Stimulated activated naive B cell treated with anti-CD40 and anti-IgM and Interleukin-4, amounts not matched to agents 10 μg/mL and 1 μg/mL and 100 μg/mL, for 72 hours (primary cell): ENCODE data around the gene RCC1.
"Not testable (repeated sequence)": the region's sequence is repeated elsewhere in the genome, so short reads cannot be mapped to it uniquely, and the experiment has no call there.

Experiments
- ATAC-seq, 2 donors: fragments of 150-1000 bp; cut with Tn5 transposase; replicated peaks; 2 replicates each; pipeline ENCODE4 v1.10.0; 2021; ENCODE audit warnings: moderate library complexity in 1 of 2
- DNase-seq: peaks from one replicate; pipeline ENCODE4 v3.0.0; 2021
- H3K27ac Mint-ChIP-seq: one replicate; pipeline ENCODE4 v1.8.0; 2022; ENCODE audit warnings: mild to moderate bottlenecking, mixed read lengths
- H3K27me3 Mint-ChIP-seq, 2 donors: one replicate each; pipeline ENCODE4 v1.8.0; 2022; ENCODE audit warnings: mixed read lengths in 2 of 2
- H3K36me3 Mint-ChIP-seq, 2 donors: one replicate each; pipeline ENCODE4 v1.8.0; 2022; ENCODE audit warnings: mixed read lengths in 2 of 2, mild to moderate bottlenecking in 1 of 2
- H3K4me1 Mint-ChIP-seq, 2 donors: one replicate each; pipeline ENCODE4 v1.8.0; 2022; ENCODE audit warnings: mixed read lengths in 2 of 2, mild to moderate bottlenecking in 1 of 2
- H3K4me3 Mint-ChIP-seq, 2 donors: one replicate each; pipeline ENCODE4 v1.8.0; 2022; ENCODE audit warnings: mild to moderate bottlenecking in 2 of 2, mixed read lengths in 2 of 2, moderate library complexity in 1 of 2
- H3K9me3 Mint-ChIP-seq, 2 donors: one replicate each; pipeline ENCODE4 v1.8.0; 2022; ENCODE audit warnings: mixed read lengths in 2 of 2, mild to moderate bottlenecking in 1 of 2

The RCC1 gene

GRCh38 chr1:28503117-28503516 is 2.7 kb upstream of the RCC1 start:
- peaks cover 27 to 31% of the 10 kb centered on the region in 2 donors for H3K36me3 Mint-ChIP-seq
- peaks cover 2 to 20% of the 10 kb centered on the region in 2 donors for H3K4me1 Mint-ChIP-seq
- no peak overlapping the region for H3K27ac Mint-ChIP-seq
- ATAC-seq (no peak), DNase-seq (no peak)
- no peaks in the 10 kb centered on the region for H3K9me3 Mint-ChIP-seq
- no peak overlapping the region for H3K4me3 Mint-ChIP-seq
- peaks cover 0 to 3% of the 10 kb centered on the region in 2 donors for H3K27me3 Mint-ChIP-seq

DNA sequence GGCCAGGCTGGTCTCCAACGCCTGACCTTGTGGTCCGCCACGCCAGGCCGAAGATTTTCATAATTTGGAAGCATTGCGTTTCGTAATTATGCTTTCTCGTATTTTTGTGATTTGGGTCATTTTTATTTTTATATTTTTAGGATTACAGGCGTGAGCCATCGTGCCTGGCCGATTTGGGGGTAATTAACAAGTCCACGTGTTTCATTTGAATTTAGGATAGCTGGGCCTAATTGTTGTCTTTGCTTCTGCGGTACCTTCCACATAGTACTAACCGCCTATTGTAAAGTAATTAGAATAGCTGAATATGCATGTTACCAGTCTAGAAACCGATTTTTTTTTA is 1.0 kb downstream of the RCC1 start:
- Mint-ChIP-seq H3K9me3 (peaks cover 0 to 2% of the 10 kb centered on the region in 2 donors), H3K27me3 (peaks cover 0 to 3% of the 10 kb centered on the region in 2 donors), H3K27ac (peak overlapping the region; percentile 100), H3K36me3 (peaks cover 61 to 65% of the 10 kb centered on the region in 2 donors), H3K4me3 (peak overlapping the region; percentile 96 to 97), H3K4me1 (peaks cover 19 to 54% of the 10 kb centered on the region in 2 donors)
- ATAC-seq = no peak
- DNase-seq = no peak

DNA sequence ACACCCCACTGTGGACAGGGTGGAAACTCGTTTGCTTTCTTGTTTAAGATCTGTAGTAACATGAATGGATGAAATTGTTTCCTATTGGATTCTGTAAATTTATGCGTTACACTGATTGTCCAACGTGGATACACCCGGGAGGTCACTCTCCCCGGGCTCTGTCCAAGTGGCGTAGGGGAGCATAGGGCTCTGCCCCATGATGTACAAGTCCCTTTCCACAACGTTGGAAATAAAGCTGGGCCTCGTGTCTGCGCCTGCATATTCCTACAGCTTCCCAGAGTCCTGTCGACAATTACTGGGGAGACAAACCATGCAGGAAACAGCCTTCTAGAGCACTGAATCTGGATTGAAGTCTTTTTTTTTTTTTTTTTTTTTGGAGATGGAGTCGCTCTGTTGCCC is 1.4 kb downstream of the RCC1 start:
- ATAC-seq (no peak), DNase-seq (no peak)
- Mint-ChIP-seq H3K27ac (peak overlapping the region; percentile 100), H3K4me1 (peaks cover 22 to 57% of the 10 kb centered on the region in 2 donors), H3K9me3 (peaks cover 0 to 2% of the 10 kb centered on the region in 2 donors), H3K27me3 (peaks cover 0 to 3% of the 10 kb centered on the region in 2 donors), H3K36me3 (peaks cover 64 to 69% of the 10 kb centered on the region in 2 donors), H3K4me3 (peak overlapping the region; percentile 96 to 97)

GRCh38 chr1:28507646-28508434 is 2.0 kb downstream of the RCC1 start:
- peaks cover 0 to 2% of the 10 kb centered on the region in 2 donors for H3K9me3 Mint-ChIP-seq
- H3K36me3 Mint-ChIP-seq = peaks cover 70 to 75% of the 10 kb centered on the region in 2 donors
- H3K27ac Mint-ChIP-seq = peak overlapping the region; percentile 100
- H3K4me1 Mint-ChIP-seq = peaks cover 27 to 63% of the 10 kb centered on the region in 2 donors
- DNase-seq (no peak), ATAC-seq (no peak)
- H3K4me3 Mint-ChIP-seq = peak overlapping the region; percentile 96 to 97
- peaks cover 0 to 3% of the 10 kb centered on the region in 2 donors for H3K27me3 Mint-ChIP-seq

GRCh38 chr1:28508435-28508754 is 2.6 kb downstream of the RCC1 start:
- no peak for DNase-seq
- no peak for ATAC-seq
- H3K4me1 Mint-ChIP-seq = peaks cover 27 to 64% of the 10 kb centered on the region in 2 donors
- peaks cover 0 to 2% of the 10 kb centered on the region in 2 donors for H3K9me3 Mint-ChIP-seq
- peaks cover 75 to 80% of the 10 kb centered on the region in 2 donors for H3K36me3 Mint-ChIP-seq
- peaks cover 0 to 3% of the 10 kb centered on the region in 2 donors for H3K27me3 Mint-ChIP-seq
- peak overlapping the region; percentile 96 to 97 for H3K4me3 Mint-ChIP-seq
- H3K27ac Mint-ChIP-seq = peak overlapping the region; percentile 100

DNA sequence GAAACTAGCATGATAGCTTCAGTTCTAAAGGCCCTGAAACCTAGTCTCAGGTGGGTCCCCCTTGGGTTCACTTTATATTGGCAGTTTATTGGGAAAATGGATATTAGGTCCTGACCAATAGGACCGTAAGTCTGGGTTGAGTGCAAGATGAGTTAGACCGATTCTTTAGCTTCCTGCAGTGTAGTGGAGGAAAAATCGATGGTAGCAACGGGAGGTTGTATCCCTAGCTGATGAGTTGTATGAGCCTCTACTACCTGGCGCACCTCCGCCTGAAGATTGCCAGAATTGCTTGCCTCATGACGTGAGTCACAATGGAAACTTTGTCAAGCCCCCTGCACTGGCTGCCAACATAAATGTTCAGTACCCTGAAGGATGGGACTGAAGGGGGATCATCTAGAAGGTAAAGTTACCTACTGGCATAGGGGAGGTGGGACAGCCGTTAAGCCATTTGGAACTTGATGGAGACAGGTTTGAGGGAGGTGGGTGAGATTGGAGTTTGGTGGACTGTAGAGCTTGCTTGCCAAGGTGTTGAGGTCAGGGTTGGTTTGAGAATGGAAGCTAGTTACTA is 3.9 kb downstream of the RCC1 start:
- H3K4me1 Mint-ChIP-seq = peaks cover 27 to 60% of the 10 kb centered on the region in 2 donors
- H3K27me3 Mint-ChIP-seq = peaks cover 0 to 3% of the 10 kb centered on the region in 2 donors
- H3K9me3 Mint-ChIP-seq = peaks cover 0 to 2% of the 10 kb centered on the region in 2 donors
- peak; percentile 15 for DNase-seq
- H3K36me3 Mint-ChIP-seq = peaks cover 85 to 88% of the 10 kb centered on the region in 2 donors
- no peak for ATAC-seq
- peak overlapping the region; percentile 96 to 97 for H3K4me3 Mint-ChIP-seq
- peak overlapping the region; percentile 100 for H3K27ac Mint-ChIP-seq

DNA sequence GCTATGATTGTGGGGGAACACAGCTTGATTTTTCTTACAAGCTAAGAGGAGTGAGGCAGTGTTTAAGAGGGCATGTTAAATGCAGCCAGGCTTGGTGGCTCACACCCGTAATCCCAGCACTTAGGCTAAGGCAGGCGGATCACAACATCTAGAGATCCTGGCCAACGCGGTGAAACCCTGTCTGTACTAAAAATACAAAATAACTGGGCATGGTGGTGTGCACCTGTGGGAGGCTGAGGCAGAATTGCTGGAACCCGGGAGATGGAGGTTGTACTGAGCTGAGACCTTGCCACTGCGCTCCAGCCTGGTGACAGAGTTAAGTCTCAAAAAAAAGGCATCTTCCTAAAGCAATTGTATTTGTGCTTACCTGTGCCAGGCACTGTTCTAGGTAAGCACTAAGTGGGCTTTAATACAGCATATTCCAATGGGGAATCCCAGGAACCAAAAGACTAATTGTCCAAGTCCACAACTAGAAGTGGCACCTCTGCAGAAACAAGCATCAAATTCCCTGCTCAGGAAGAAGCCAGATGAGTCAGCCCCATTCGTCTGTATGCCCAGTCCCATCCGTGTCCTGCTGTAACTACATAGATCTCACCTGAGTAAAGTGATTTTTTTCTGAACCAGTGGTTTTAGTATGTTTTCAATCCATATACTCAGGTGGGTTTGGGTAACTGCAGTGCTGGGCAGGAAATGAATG is 4.6 kb downstream of the RCC1 start:
- DNase-seq (peak; percentile 26), ATAC-seq (peak; percentile 3 to 8)
- peaks cover 27 to 60% of the 10 kb centered on the region in 2 donors for H3K4me1 Mint-ChIP-seq
- peak overlapping the region; percentile 96 to 97 for H3K4me3 Mint-ChIP-seq
- peaks cover 90 to 91% of the 10 kb centered on the region in 2 donors for H3K36me3 Mint-ChIP-seq
- peaks cover 0 to 3% of the 10 kb centered on the region in 2 donors for H3K27me3 Mint-ChIP-seq
- H3K27ac Mint-ChIP-seq = peak overlapping the region; percentile 100
- peaks cover 0 to 2% of the 10 kb centered on the region in 2 donors for H3K9me3 Mint-ChIP-seq

DNA sequence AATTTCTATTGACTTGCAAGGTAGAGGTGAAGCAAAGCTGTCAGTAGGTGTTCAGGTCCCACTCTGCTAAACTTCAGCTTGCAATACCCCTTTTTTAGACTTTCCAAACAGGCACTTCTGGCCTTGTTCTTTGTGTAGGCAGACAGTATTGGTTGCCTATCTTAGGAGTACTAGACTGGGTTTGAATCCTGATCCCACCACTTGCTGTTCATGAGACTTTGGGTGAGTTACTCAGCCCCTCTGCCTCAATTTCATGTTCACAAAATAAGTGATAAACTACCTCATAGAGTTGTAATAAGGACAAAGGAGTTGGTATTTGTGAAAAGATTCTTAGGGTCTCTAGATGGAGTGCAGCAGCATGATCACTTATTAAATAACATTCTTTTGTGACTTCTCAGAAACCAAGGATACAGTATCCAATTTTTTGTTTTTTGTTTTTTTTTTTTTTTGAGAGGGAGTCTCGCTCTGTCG is 5.2 kb downstream of the RCC1 start:
- H3K27me3 Mint-ChIP-seq = no peaks in the 10 kb centered on the region
- peak overlapping the region; percentile 96 to 97 for H3K4me3 Mint-ChIP-seq
- H3K27ac Mint-ChIP-seq = peak overlapping the region; percentile 100
- no peak for DNase-seq
- peaks cover 24 to 54% of the 10 kb centered on the region in 2 donors for H3K4me1 Mint-ChIP-seq
- H3K9me3 Mint-ChIP-seq = peaks cover 0 to 2% of the 10 kb centered on the region in 2 donors
- peaks cover 85 to 86% of the 10 kb centered on the region in 2 donors for H3K36me3 Mint-ChIP-seq
- peak in 1 of 2 donors; percentile 7 for ATAC-seq

DNA sequence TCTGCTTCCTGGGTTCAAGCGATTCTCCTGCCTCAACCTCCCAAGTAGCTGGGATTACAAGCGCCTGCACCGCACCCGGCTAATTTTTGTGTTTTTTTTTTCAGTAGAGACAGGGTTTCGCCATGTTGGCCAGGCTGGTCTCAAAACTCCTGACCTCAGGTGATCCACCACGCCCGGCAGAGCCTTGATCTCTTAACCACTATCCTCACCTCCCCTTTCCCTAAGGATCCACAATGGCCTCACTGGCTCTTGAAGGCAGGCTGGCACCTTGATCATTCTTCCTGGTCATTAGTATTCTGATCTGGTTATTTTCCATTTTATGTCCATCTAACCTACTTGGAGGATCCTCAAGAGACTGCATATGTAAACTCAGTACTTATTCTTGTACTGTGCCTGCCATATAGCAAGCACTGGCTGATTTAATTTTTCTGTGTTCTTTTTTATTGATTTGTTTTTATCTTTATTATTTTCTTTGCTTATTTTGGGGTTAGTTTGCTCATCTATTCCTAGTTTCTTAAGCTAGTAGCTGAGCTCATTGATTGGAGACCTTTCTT is 6.3 kb downstream of the RCC1 start:
- ATAC-seq = no peak
- H3K4me1 Mint-ChIP-seq = peaks cover 24 to 50% of the 10 kb centered on the region in 2 donors
- H3K36me3 Mint-ChIP-seq = peaks cover 74 to 75% of the 10 kb centered on the region in 2 donors
- peak overlapping the region; percentile 100 for H3K27ac Mint-ChIP-seq
- peak overlapping the region; percentile 39 to 63 for H3K4me3 Mint-ChIP-seq
- peaks cover 0 to 2% of the 10 kb centered on the region in 2 donors for H3K9me3 Mint-ChIP-seq
- DNase-seq = no peak
- no peaks in the 10 kb centered on the region for H3K27me3 Mint-ChIP-seq

DNA sequence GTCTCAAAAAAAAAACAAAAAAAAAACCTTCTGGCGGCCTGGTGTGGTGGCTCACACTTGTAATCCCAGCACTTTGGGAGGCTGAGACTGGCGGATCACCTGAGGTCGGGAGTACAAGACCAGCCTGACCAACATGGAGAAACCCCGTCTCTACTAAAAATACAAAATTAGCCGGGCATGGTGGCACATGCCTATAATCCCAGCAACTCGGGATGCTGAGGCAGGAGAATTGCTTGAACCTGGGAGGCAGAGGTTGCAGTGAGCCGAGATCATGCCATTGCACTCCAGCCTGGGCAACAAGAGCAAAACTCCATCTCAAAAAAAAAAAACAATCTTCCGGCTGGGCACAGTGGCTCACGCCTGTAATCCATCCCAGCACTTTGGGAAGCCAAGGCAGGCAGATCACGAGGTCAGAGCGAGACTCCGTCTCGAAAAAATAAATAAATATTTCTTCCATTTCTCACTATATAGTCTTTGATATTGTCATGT is 8.6 kb downstream of the RCC1 start:
- Mint-ChIP-seq H3K4me1 (peaks cover 30 to 55% of the 10 kb centered on the region in 2 donors), H3K27ac (peak overlapping the region; percentile 85), H3K36me3 (peaks cover 56 to 57% of the 10 kb centered on the region in 2 donors)
- not testable (repeated sequence) for DNase-seq, H3K4me3 Mint-ChIP-seq, H3K9me3 Mint-ChIP-seq, ATAC-seq, H3K27me3 Mint-ChIP-seq

DNA sequence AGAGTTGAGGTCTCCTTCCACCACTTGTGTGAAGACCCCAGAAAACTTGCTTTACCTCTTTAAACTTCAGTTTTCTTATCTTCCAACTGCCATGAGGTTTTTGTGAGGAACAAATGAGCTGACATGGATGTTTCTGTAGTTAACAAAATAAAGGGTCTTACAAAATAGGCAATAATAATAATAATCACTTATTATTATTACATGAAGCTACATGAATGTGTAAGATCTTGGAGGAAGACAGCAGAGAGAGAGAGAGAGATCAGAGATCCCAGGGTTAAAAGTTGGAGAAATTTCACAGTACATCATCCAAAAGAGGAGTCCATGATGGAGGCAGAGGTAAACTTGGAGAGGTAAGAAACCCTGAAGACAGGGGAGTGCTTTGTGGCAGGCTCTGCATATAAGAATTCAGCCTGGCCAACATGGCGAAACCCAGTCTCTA is 10.7 kb downstream of the RCC1 start:
- peaks cover 45 to 46% of the 10 kb centered on the region in 2 donors for H3K36me3 Mint-ChIP-seq
- no peak overlapping the region for H3K4me3 Mint-ChIP-seq
- DNase-seq (no peak), ATAC-seq (no peak)
- no peaks in the 10 kb centered on the region for H3K9me3 Mint-ChIP-seq
- H3K27ac Mint-ChIP-seq = no peak overlapping the region
- peaks cover 22 to 57% of the 10 kb centered on the region in 2 donors for H3K4me1 Mint-ChIP-seq
- no peaks in the 10 kb centered on the region for H3K27me3 Mint-ChIP-seq

DNA sequence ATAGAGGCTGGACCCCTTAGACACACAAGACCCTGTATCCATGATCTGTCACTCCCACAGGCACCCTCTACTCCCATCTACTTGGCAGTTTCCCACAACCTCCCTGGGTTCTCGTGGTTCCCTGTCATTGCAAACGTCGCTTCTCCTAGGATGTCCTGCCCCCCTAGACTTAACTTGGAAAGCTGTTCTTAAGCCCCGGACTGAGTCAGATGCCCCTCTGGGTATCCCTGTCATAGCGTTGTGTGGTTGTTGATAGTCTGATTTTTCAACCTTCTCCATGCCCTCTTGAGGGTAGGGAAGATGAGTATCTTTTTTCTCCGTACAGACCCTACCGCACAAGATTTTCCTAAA is 11.8 kb downstream of the RCC1 start:
- Mint-ChIP-seq H3K4me1 (peaks cover 21 to 54% of the 10 kb centered on the region in 2 donors), H3K27ac (peak overlapping the region; percentile 96), H3K36me3 (peaks cover 43 to 44% of the 10 kb centered on the region in 2 donors), H3K9me3 (no peaks in the 10 kb centered on the region), H3K27me3 (no peaks in the 10 kb centered on the region), H3K4me3 (peak overlapping the region; percentile 88 to 95)
- DNase-seq (no peak), ATAC-seq (peak; percentile 2 to 3)

DNA sequence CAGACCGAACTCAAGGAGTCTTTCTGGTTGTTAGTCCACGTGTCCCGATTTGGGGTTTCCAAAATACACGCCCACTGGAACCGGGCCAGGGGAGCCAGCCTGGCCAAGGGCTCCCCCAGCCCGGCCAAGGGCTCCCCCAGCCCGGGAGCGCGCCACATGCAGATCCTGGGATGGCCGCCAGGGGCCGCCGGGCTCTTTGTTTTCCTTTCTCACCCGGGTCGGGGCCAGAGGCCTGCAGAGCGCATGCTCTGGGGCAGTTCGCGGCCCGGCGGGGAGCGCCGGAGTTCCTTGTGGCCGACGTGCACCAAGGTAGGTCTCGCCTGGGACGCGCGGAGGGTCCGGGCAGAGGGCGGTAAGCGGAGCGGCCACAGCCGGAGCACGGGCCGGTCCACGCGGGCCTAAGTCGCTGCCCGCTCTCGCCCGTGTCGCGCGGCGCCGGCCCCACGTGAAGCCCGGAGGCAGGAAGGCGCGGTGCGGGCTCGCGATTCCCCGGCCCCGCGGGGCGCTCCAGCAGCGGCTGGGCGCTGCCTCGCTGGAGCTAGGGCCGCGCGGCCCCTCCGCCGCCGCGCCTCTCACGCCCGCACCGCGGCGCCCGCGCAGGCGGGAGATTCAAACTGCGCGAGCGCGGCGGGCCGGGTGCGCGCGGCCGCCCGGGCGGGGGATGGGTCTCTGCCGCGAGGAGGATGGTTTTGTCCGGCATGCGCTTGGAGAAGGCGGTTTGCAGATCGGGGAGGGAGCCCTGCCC is 12.3 kb downstream of the RCC1 start:
- Mint-ChIP-seq H3K4me3 (peak overlapping the region; percentile 88 to 99), H3K27ac (peak overlapping the region; percentile 96), H3K9me3 (no peaks in the 10 kb centered on the region), H3K4me1 (peaks cover 21 to 51% of the 10 kb centered on the region in 2 donors), H3K36me3 (peaks cover 40% of the 10 kb centered on the region in 2 donors), H3K27me3 (no peaks in the 10 kb centered on the region)
- ATAC-seq = peak; percentile 69 to 74
- DNase-seq = peak; percentile 90
